A172 (cell line): ENCODE results near the gene LARGE1. TPM values are rescaled to one million over a fixed set of nuclear protein-coding genes. Genes with fewer than 3 reads are reported as not detected.

Experiments
- DNase-seq: peaks from one replicate; pipeline ENCODE4 v3.0.0-alpha.2; 2015; ENCODE audit warnings: low spot score
- total RNA-seq: library from RNA; depleted of rRNA; stranded (reverse); fragments of >200 nt; shearing (Covaris generic); gene quantifications from 2 replicates; pipeline ENCODE4 v1.2.3, GENCODE V29; 2014; rRNA removed

Gene LARGE1
- total RNA-seq: 4.4 and 4.9 TPM in 2 replicates

DNA sequence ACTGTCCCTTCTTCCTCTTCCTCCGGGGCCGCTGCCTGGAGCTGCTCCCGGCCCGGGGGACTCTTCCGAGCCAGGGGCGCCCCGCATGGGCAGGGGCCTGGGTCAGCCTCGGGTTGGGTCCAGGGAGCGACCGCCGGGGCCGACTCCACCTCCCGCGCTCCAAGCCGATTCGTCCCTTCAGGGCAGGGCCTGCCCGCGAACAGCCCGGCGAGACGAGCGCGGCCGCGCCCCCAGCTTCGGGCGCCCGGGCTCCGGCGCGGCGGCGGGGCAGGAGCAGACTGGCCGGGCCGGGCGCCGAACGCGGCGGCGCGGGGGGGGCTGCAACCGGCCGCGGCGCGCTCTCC, at the start of gene LARGE1:
Gene LARGE1, minus strand, starts transcription at position 280 of the 344 bp plus-strand sequence.
- no peak for DNase-seq

DNA sequence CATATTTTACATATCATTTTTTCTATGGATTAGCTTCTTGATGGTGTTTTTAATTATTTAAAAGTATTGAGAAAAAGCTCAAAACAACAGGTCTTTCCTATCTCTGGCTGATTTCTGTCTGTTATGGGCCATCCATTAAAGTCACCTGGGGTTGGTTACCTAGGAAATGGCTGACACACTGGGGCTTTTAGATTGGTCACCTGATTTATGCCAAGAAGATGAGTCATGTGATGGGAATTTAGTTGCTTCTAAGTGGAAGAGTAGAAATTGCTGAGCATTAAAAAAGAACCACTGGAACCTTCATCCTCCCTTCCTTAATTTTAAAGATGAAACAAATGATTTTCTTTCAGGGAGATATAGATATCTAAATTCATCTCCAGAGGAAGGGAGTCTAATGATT, 48.8 kb upstream of the LARGE1 start:
- peak; percentile 51 for DNase-seq

DNA sequence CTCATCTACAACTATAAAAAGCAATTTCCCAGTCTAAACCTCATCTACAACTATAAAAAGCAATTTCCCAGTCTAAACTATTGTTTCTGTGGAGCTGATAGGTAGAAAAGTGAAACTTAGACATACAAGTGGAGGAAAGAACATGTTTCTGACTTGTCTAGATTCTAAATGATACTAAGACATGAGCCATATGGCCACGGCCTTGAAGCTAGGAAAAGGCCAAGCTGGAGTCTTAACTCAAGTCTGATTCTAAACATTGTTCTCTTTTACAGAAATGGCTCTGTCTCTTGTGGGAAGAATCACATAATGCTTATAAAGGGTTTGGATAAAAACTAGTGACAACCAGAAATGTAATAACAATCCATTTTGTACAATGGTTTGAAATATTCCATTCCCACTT, 43.8 kb upstream of the LARGE1 start:
- no peak for DNase-seq

DNA sequence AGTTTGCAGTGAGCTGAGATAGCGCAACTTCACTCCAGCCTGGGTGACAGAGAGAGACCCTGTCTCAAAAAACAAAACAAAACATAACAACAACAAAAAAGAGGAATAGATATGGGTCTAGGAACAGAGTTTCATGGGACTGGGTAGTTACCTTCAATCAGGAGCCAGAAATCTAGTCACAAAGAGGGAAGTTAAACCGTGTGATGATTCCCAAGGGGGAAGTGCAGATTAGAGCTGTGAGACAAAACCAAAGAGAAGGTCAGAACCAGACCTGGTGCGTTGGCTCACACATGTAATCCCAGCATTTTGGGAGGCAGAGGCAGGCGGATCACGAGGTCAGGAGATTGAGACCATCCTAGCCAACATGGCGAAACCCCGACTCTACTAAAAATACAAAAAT, 42.1 kb upstream of the LARGE1 start:
- DNase-seq: no peak

DNA sequence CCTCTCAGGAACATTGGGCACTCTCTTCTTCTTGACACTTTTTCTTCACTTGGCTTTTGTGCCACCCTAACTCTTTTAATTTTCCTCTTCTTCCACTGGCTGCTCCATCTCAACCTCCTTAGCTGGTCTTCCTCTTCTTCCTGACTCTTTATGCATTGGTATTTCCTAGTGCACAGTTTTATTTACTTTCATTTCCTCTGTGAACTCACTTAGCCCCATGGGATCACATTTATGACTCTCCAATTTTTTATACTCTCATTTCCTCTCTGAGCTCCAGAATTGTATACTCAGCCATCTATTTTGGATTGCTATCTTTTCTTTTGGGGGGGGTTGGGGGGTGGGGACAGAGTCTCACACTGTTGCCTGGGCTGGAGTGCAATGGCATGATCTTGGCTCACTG, 38.5 kb upstream of the LARGE1 start:
- no peak for DNase-seq

DNA sequence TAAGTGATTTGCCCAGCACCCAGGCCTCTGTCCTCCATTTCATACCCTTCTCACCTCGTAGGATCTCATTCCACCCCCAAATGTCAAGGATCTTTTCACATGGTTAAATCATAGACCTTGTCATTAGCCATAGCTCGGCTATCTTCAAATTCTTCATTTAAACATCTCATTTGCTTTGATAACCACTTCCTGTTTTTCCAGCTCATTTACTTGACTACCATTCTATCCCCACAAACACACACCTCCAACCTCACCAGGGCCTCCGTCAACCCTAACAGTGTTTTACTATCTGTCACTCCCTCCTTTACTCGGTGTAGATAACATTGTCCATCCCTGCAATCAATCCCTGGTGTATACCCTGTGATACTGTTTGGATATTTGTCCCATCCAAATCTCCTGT, 36.8 kb upstream of the LARGE1 start:
- no peak for DNase-seq

DNA sequence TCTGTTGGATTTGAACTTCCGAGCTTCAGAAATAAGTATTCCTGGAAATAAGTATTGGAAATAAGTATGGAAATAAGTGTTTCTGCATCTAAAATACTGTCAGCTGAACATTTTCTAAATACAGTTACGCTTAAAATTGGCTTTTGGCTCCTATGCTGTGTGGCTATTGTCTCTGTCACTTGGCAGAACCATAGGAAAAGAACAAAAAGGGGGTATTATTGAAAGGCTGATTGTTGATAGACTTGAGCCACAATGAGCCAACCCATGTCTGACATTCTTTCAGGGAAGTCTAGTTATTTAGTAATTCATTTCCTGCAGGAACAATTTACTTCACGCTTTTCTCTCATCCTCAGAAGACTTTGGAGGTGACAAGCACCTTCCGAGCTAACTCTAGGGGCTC, 32.5 kb upstream of the LARGE1 start:
- DNase-seq: no peak

DNA sequence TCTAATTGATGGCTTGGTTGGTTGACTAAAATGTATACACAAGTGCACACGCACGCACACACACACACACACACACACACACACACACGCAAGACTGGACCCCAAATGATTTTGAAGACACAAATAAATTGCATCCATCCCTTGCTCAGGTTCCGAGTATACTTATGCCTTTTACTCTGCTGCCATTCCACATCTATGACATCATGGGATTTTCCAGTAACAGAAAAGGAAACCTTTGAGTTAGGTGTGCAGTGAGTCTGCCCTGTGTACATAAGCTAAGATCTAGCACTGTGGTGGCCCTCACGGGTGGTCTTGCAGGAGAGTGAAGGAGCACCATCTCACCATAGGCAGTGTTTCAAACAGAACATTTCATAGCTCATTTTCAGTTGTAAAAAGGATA, 20.5 kb upstream of the LARGE1 start:
- DNase-seq: no peak

DNA sequence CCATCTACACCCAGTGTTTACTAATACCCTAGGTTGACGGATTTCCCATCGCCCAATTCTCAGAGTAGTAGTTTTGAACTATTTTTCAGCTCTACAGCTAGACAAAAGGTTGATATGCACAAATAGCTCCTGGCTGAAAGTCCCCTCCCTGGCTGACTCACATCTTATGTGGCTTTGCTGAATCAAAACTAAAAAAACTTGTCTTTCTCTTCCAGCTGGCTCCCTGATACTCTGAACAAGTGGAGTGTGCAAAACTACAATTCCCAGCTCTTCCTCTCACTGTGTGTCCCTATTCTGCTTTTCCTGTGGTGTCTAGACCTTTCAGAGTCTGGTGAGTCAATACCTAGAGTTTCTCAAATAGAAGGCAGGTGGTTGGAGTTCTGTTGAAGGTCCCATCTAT, 12.7 kb upstream of the LARGE1 start:
- no peak for DNase-seq

DNA sequence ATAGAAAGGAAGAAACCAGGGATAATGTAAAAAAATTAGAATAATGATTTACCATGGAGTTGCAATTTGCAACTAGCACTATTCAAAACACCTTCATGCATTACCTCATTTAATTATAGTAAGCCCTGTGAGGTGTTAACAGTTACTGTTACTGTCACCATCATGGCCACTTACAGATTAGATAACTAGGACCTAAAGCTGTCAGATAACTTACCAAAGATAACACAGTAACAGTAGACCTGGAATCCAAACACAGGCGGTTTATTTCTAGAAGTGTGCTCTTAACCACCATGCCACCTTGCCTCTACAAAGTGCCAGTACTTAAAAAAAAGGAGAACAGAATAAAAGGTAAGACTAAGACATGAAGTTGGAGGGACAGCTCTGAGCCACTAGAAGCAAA, 11.1 kb upstream of the LARGE1 start:
- no peak for DNase-seq

DNA sequence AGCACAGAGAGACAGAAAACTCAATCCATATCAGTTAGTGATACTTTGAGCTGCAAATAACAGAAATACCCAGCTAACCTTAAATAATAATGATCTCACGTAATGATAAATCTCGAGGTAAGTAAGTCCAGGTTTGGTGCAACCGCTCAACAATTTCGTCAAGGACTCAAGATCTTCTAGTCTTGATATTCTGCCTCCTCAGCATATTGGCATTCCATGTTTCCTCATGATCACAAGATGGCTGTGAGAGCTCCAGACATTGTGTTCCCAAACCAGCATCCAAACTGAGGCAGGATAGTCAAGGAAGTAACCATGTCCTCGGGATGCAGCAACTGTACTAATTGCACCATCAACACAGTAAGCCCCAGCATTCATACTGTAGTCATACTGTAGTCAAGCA, 7.5 kb upstream of the LARGE1 start:
- no peak for DNase-seq

DNA sequence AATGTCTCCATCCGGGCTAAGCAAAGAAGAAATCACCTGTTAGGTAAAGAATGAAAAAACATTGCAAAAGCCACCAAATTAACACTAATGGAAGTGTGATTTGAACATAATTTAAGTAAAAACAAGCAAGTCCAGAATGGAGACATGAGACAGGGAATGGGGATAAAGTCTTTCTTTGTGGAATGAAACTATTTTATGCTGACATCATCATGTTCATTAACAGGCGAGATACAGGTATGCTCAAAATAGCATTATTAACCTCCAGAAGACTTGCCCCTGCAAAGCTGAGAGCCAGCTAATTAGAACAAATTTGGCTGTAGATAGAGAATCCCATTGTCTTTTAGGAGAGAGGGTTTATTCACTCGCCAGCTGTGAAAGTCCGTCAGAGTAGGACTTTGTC, 4.9 kb upstream of the LARGE1 start:
- no peak for DNase-seq

DNA sequence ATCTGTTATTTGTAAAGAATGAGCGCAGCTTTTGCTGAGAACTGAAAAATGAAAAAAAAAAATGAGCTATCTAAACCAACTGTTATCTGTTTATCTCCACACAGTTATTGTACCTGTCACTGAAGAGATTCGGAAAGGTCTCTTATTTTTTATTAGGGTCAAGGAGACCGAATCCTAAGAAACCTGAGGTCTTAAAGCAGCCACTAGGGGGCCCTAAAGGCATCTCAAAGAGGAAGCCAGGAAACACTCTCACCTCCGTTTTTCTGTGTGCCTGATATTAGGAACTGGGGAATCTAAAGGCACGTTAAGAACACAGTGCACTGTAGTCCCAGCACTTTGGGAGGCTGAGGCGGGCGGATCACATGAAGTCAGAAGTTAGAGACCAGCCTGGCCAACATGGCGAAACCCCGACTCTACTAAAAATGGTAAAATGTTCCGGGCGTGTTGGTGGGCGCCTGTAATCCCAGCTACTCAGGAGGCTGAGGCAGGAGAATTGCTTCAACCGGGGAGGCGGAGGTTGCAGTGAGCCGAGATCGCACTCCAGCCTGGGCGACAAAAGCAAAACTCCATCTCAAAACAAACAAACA, 3.5 kb upstream of the LARGE1 start:
- peak; percentile 35 for DNase-seq

DNA sequence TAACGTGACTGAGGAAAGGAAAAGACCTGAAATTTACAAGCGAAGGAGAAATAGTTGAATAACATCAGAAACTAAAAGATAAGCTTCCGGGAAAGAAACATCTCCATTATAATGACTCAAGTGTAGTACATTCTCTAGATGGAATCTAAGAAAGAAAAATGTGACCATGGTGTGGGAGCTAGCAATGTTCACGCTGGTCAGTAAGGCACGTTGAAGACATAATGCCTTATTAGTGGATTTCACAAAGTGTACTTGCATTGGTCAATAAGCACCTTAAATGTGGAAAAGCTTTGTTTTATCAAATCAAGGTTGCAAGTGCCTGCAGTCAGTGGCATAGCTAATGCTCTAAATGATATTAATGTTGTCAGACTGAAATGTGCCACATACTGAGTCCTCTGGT, 2.8 kb upstream of the LARGE1 start:
- no peak for DNase-seq

DNA sequence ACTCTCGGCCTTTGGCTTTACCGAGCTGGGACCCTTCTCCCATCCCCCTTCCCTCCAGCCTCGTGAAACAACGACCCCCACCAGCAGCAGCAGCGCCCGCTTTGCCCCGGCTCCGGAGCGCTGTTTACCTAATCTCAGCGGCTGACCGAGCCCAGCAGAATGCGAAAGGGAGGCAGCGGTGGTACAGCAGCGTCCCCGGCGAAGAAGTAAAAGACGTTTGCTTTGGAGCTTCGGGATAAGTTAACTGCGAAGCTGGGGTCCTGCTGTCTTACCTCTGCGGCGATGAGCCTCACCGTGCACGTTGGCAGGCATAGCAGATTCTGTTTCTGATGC, 2.0 kb upstream of the LARGE1 start:
- DNase-seq: no peak

DNA sequence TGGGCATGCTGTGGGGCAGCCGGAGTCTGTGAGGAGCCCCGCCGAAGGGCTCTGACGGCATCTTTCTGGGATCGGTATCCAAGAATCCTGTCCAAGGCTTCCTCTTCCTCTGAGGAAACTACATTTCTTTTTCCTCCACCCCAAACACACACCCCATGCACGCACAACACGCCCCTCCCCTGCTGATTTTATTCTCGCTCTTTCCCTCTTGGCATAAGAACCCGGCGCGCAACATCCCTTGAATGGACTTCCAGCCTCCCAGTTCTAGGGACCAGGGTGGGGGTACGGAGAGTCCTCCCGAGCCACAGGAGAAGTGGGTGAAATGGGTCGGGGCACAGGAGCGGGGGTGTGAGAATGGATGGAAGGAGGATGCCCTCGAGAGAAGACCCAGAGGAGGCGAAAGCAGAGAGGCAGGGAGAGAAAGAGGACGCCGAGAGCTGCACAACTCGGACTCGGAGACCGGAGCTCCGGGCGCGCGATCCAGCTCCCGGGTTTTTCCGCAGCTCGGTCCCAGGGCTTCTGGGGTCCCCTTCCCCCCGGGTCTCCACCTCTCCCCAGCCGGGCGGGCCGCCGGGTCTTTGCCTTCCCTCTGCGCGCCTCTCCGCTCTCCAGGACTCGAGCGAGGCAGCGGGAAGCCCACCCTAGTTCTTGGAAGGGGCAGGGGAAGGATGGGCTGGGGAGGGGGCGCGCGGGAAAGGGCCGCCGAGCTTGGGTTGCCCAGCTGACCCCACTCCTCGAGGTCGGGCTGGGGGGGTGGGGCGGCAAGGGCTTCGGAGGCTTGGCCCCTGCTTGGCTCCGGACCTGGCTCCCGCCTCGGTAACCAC, 1.5 kb upstream of the LARGE1 start:
- no peak for DNase-seq

DNA sequence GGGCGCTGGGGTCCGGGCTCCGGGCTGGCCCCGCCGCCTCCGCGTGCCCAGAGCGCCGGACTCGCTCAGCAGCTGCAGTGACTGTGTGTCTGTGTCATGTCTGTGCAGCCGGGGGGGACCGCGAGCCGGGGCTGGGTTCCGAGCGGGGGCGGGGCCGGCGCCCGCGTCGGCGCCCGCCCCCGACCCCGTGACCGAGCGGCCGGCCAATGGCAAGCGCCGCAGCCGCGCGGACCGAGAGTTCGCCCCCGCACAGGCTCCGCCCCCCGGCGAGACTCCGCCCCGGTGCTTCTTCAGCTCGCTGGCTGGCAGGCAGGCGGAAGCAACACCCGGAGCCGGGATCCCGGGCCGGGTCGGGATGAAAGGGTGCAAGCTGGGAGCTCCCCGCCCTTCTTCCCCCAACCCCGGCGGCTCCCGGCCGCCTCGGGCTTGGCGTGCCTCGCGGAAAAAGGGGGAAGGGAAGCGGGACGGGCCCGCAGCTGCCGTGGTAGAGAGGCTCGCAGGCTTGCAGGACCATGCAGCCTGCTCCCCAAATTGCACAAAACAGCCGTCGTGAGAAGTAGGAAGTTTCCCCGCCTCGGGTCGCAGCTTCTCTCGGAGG, 750 bp upstream of the LARGE1 start:
- DNase-seq: peak; percentile 75

DNA sequence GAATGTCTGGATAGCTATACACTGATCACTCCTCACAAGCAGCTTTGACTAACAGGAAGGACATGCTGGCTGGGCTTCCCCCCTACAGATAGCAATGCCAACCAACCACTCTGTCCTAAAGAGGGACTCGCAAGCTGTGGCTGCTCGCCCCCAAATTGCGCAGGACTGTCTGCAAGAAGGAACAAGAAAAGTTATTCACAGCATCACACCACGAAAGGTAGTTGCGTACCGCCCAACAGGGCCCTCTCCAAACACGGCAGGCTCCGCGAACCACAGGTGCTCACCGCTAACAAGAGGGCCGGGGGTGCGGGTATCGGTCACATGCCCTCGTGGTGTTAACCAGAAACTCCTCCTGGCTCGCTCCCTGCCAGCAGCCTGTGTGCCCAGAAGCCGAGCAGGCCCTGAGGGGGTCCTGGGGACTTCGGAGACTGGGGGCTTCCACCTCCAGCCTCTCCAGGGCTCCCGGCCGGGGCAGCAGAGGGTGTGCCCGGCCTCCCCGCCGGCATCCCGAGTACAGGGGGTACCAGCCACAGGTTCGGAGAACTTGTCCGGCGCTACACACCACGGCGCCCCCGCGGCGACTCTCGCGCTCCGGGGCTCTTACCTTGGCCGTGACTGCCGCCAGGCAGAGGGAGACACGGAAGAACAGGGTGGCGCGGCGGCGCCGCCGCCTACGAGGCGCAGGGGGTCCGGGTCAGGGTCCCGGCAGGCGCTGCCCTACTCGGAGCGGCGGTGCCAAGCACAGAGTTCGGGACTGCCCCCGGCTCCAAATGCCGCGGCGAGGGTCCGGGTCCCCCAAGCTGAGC, 682 bp downstream of the LARGE1 start:
- no peak for DNase-seq

DNA sequence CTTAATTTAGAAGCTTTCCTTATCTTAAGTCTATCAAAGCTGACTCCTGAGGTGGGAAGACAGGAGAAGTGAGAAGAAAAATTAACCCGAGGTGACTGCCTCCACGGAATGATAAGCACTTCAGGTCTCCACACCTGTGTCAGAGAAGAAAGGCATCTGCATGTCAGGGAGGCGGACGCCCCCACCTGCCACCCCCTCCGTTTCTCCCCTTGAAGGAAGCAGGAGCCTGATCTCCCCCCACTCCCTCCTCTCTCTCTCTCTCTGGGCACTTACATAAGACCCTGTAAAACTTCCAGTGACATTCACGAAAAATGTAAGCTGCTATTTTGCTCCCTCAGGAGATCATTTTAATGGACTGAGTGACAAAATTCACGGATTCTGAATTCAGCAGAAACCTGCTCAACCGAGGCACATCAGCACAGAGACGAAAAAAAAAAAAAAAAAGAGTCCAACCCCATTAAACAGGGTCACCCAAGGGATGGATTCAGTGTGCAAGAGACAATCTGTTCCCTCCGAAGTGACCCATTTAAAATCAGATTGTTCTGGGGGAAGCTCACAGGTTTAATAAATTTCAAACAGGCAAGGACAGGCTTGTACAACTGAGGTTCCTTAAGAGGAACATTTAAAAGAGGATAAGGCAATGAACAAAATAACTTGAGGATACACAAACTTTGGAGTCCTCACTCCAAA, 1.5 kb downstream of the LARGE1 start:
- DNase-seq: no peak

DNA sequence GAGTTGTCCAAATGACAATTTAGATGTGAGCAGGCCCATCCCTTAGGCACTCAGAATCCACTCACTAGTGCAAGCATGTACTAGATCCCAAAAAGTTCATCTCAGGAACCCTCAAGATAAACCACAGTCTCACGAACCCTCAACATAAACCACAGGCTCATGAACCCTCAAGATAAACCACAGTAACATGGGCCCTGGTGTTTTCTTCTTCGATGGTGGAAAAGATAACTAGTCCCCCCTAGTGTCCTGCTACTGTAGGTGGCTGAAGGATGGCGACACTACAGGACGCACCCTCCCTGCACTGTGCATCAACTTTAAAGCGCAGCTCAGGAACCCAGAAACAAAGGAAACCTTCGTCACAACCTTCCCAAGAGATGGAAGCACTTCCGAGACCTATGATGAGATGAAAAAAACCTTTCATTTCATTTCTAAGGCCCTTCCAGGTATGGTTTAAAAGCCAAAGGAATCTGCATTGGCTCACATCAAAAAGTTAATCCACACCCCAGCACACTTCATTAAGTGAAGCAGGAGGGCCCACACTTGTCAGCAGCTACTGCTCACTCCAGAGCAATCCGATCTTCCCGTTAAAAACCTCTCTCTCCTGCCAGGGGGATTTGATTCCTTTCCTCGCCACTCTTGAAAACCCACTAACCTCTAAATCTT, 2.4 kb downstream of the LARGE1 start:
- DNase-seq: peak; percentile 13

DNA sequence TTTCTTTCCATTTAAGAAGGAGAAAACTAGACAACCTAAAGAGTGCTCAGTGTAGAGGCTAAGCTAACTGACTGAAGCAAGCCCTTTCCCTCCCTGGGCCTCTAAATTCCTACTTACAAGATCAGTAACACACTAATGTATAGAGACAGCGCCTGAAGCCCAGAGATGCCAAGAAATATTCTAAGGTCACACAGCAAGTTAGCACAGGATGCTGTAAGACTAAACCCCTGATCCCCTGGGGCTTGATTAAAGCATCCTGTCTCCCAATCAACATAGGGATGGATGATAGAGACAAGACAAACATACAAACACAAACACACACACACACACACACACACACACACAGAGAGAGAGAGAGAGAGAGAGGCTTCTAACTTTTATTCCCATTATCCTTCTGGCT, 5.6 kb downstream of the LARGE1 start:
- no peak for DNase-seq

DNA sequence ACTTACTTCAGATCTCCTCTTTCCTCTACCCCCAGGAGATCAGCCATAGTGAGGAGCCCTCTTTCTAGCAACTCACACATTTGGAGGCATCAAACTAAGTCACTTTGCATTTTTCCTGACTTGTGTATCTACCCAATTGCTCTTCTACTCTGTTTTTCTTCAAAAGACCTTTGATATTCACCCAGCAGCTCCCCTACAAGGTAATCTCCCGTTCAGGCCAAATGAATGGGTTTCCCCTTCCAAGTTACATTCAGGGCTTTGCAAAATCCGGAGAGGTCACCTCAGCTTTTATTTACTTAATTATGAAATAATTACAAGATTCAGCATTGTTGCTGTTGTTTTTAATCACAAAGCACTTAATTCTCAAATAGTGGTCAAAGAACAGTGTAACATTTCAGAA, 6.1 kb downstream of the LARGE1 start:
- DNase-seq: no peak
